Heart right ventricle (tissue), 16 donors: ENCODE results near the gene GPRC6A. TPM values are rescaled to one million over a fixed set of nuclear protein-coding genes. Genes with fewer than 3 reads are reported as not detected.

Source experiments
- ATAC-seq, 8 donors: fragments of 200-7000 bp; cut with Tn5 transposase; one replicate each; pipeline ENCODE4 v1.9.1; 2020; ENCODE audit warnings: mild to moderate bottlenecking in 8 of 8, moderate library complexity in 8 of 8, moderate number of reproducible peaks in 1 of 8
- DNase-seq, 2 donors: peaks; one replicate each; pipeline ENCODE4 v3.0.0-alpha.2; 2020
- H3K27ac ChIP-seq, 10 donors: fragments of 200-600 bp; sonication (generic) in 2 of 10; one replicate each; pipeline versions ENCODE4 v1.5.0 to v1.8.0; 2020 to 2022; ENCODE audit warnings: mild to moderate bottlenecking in 3 of 10
- H3K27me3 ChIP-seq, 7 donors: fragments of 200-600 bp; one replicate each; pipeline ENCODE4 v1.8.0; 2021 to 2022; ENCODE audit warnings: mild to moderate bottlenecking in 2 of 7
- H3K36me3 ChIP-seq, 9 donors: fragments of 200-600 bp; sonication (generic) in 1 of 9; one replicate each; pipeline versions ENCODE4 v1.5.0 to v1.8.0; 2020 to 2022; ENCODE audit warnings: mild to moderate bottlenecking in 2 of 9
- H3K4me1 ChIP-seq, 9 donors: fragments of 200-600 bp; sonication (generic) in 1 of 9; one replicate each; pipeline versions ENCODE4 v1.5.0 to v1.8.0; 2020 to 2022; ENCODE audit warnings: mild to moderate bottlenecking in 4 of 9
- H3K4me3 ChIP-seq, 10 donors: fragments of 200-600 bp; sonication (generic) in 2 of 10; one replicate each; pipeline versions ENCODE4 v1.5.0 to v1.8.0; 2020 to 2022; ENCODE audit warnings: mild to moderate bottlenecking in 7 of 10, moderate library complexity in 2 of 10
- H3K9me3 ChIP-seq, 11 donors: fragments of 200-600 bp in 10 of 11; sonication (generic) in 2 of 11; one replicate each; pipeline versions ENCODE4 v1.5.0 to v1.8.0; 2013 to 2022; ENCODE audit warnings: mild to moderate bottlenecking in 2 of 11, control low read depth in 1 of 11, moderate library complexity in 1 of 11
- WGBS, 2 donors: extraction: QIAGEN DNeasy Blood & Tissue Kit; methylation state at CpG; one replicate each; pipeline ENCODE4 v1.1.7; 2013; ENCODE audit warnings: inconsistent platforms in 1 of 2; 5-methylcytosine and 5-hydroxymethylcytosine counted together
- intact Hi-C, 10 donors: fragments of 100-400 bp; cut with DNase I; formaldehyde crosslinking; loops; one replicate each; pipeline versions ENCODE4 v1.11.1 to v1.14.2; 2022
- polyA plus RNA-seq, 2 donors: library from polyadenylated mRNA; stranded (reverse); fragments of 200-250 nt; gene quantifications; one replicate each; pipeline ENCODE4 v1.2.3, GENCODE V29; 2013
- total RNA-seq, 10 donors: library from RNA; stranded (reverse); fragmentation: NEBNext Ultra II Directional in 3 of 10; extraction: Animal tissue kit (Norgen Biotek cat#: 25700) in 3 of 10; gene quantifications; one replicate each; pipeline versions ENCODE4 v1.2.1 to v1.2.4, GENCODE V29; 2021 to 2023
- TF ChIP-seq, protein P1 (sequence below), 9 donors: fragments of 200-600 bp; sonication (generic) in 2 of 9; IDR thresholded peaks; one replicate each; pipeline versions ENCODE4 v1.5.0 to v1.8.0; 2021 to 2022; ENCODE audit warnings: antibody characterized with exemption in 9 of 9, mild to moderate bottlenecking in 5 of 9, moderate library complexity in 1 of 9
- donor health status: Arrhythmogenic right ventricular cardiomyopathy.
- donor health status: ischemic (EF 13 %, LVEDD 7.1; RV severe dilation, severe dysfunction).
- donor health status: healthy with polysubstance abuse.
- donor health status: DM: no; HTN: yes; CAD: no.
- donor health status: DM: no; HTN: no; CAD: no.
- donor health status: ischemic (EF 25% LVEDD 6.9; RV normal size, moderate dysfunction).
- donor health status: ischemic (EF 25% LVEDD 5.7; RV mildly dilated, moderate dysfunction).
- donor health status: healthy.
- donor health status: DM: yes; HTN: yes; CAD: no.
- donor health status: Ischemic cardiomyopathy.
- donor health status: ischemic (EF 35%, LVEDD 5.7; RV mildly dilated, moderate dysfunction).
- donor health status: nonischemic (EF 11% LVEDD 7.7; RV severe dilation, severe dysfunction).
- donor health status: DM: yes; HTN: yes; CAD: no.
- donor health status: PGD.
- donor health status: ischemic (EF 29% LVEDD 5.4; RV normal size, mild dysfunction).
- donor health status: nonischemic (EF 23%, LVEDD 6.1; RV moderate dilation, normal function).

GPRC6A gene
- total and polyA plus RNA-seq, 12 donors, result not detected

DNA sequence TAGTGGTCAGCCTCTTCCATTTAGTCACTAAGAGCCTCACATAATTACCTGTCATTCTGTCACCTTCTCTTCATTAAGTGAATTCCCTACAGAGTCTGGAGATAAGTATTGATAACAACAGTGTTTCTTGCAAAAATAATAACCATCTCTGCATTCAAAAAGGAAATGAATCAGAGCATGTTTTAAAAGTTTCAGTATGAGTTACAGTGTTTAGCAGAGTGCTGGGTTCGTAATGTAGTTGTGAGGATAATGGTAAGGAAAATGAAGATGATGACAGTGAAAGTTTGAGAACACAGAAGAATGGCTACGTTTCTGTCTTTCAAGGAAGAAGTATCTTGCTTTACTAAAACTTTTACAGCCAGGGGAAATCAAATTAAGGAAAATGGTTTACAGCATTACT is 31.3 kb downstream of the GPRC6A start:
- DNase-seq (no peak), ATAC-seq (no peak)
- no peaks in the 10 kb centered on the region for H3K9me3 ChIP-seq
- 60 to 66% methylated on average over 2 of the region's 2 CpGs for WGBS, 2 donors
- intact Hi-C loops, result no loop called here
- H3K27ac ChIP-seq, result no peak overlapping the region
- H3K4me3 ChIP-seq, result no peak overlapping the region
- peaks cover 0 to 4% (median 0%) of the 10 kb centered on the region in 7 donors for H3K27me3 ChIP-seq
- no peaks in the 10 kb centered on the region for H3K36me3 ChIP-seq
- TF ChIP-seq, protein P1, sequence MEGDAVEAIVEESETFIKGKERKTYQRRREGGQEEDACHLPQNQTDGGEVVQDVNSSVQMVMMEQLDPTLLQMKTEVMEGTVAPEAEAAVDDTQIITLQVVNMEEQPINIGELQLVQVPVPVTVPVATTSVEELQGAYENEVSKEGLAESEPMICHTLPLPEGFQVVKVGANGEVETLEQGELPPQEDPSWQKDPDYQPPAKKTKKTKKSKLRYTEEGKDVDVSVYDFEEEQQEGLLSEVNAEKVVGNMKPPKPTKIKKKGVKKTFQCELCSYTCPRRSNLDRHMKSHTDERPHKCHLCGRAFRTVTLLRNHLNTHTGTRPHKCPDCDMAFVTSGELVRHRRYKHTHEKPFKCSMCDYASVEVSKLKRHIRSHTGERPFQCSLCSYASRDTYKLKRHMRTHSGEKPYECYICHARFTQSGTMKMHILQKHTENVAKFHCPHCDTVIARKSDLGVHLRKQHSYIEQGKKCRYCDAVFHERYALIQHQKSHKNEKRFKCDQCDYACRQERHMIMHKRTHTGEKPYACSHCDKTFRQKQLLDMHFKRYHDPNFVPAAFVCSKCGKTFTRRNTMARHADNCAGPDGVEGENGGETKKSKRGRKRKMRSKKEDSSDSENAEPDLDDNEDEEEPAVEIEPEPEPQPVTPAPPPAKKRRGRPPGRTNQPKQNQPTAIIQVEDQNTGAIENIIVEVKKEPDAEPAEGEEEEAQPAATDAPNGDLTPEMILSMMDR (IDR thresholded peaks at IDR 0.05), result no peak
- no peaks in the 10 kb centered on the region for H3K4me1 ChIP-seq

DNA sequence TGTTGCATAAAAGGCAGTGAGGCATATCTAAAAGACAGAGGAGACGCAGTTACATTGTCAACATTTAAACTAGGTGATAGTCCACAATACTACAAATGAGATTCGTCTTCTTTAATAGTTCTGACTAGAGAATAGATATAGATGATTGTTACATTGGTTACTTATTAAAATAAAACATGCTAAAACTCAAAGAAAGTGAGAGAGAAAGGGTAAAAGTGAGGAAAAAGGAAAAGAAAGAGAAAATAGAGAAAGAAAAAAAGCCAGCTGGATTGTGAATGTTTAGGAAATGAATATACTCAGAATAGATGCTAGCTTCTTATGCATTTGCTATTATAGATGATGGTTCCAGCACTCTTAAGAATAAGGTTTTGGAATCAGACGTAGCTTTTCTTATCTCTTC is 35.7 kb downstream of the GPRC6A start:
- intact Hi-C loops, result no loop called here
- peaks cover 0 to 7% (median 0%) of the 10 kb centered on the region in 7 donors for H3K27me3 ChIP-seq
- WGBS, 2 donors, result 61 to 69% methylated on average over 3 of the region's 3 CpGs
- no peak overlapping the region for H3K4me3 ChIP-seq
- no peak for ATAC-seq
- no peaks in the 10 kb centered on the region for H3K9me3 ChIP-seq
- TF ChIP-seq, protein P1 (IDR thresholded peaks at IDR 0.05), result no peak
- H3K27ac ChIP-seq, result no peak overlapping the region
- H3K4me1 ChIP-seq, result no peaks in the 10 kb centered on the region
- no peak for DNase-seq
- H3K36me3 ChIP-seq, result no peaks in the 10 kb centered on the region

DNA sequence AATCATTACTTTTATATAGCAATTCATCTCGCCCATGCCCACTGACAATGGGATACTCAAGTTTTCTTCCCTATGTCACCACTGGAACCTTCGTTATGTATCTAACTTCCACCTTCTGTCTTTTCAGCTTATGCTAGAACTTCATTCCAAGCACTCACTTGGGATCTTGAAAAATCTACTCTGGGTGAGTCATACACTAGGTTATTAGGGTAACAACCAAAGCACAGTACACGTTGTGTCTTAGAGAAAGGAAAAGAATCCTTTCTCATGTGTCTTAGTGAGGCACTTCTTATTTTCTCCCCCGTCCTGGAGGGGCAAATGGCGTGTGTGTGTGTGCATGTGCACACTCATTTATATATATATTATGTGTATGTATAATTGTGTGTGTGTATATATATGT is 45.0 kb downstream of the GPRC6A start:
- Histone ChIP-seq H3K27me3 (peaks cover 0 to 16% (median under 1%) of the 10 kb centered on the region in 7 donors), H3K4me3 (no peak overlapping the region), H3K27ac (no peak overlapping the region), H3K9me3 (no peaks in the 10 kb centered on the region), H3K4me1 (peaks cover 0 to 6% (median 0%) of the 10 kb centered on the region in 9 donors), H3K36me3 (no peaks in the 10 kb centered on the region)
- ATAC-seq (no peak), DNase-seq (no peak)
- 70 to 75% methylated on average over 5 of the region's 5 CpGs for WGBS, 2 donors
- intact Hi-C loops, result loop anchor here in 5 of 10 donors (5.0 to 10.0 kb wide), 6 partner anchors 58 to 531 kb away; no protein-coding TSS in a partner anchor
- TF ChIP-seq, protein P1 (IDR thresholded peaks at IDR 0.05), result no peak

DNA sequence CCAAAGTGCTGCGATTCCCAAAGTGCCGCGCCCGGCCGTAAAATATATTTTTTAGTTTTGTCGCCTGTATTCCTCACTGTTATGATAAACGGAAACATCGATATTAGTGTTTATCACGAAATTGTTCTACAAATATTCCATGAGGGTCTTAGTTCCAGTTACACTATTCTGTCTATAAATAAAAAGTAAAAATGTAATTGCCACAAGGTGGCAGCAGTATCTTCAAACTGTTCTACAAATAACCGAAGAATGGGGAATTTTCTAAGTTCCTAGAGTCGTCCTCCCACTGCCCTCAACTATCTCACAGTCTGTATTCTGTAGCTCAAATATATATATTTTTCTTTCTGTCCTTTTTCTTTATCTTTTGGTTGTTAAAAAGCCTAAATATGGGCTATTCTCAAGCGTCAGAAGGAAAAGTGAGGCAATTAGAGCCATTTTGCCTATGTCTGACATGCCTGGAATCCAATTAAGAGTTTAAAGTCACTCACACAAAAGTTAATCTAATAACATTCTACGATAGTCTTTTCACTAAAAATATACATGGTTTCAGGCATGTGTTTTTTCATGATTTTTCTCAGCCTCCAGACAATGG is 49.2 kb downstream of the GPRC6A start:
- H3K4me3 ChIP-seq, result peak overlapping the region in 1 of 10 donors; percentile 27
- intact Hi-C loops, result loop anchor here in 6 of 10 donors (5.0 to 10.0 kb wide), 6 partner anchors 63 to 535 kb away; no protein-coding TSS in a partner anchor
- TF ChIP-seq, protein P1 (IDR thresholded peaks at IDR 0.05), result peak in 8 of 9 donors; percentile 16 to 66 (median 55)

More for the DNA sequence above, 49.2 kb downstream of the GPRC6A start:
- H3K27me3 ChIP-seq, result peaks cover 0 to 17% (median 3%) of the 10 kb centered on the region in 7 donors
- no peak for ATAC-seq
- H3K27ac ChIP-seq, result no peak overlapping the region
- no peak for DNase-seq
- H3K36me3 ChIP-seq, result no peaks in the 10 kb centered on the region
- H3K9me3 ChIP-seq, result no peaks in the 10 kb centered on the region
- peaks cover 0 to 6% (median 0%) of the 10 kb centered on the region in 9 donors for H3K4me1 ChIP-seq
- 24 to 25% methylated on average over 13 of the region's 13 CpGs for WGBS, 2 donors
